ENCODE data around the gene SMNDC1.
"Not testable (repeated sequence)": the region's sequence is repeated elsewhere in the genome, so short reads cannot be mapped to it uniquely, and the experiment has no call there.

The SMNDC1 gene

DNA sequence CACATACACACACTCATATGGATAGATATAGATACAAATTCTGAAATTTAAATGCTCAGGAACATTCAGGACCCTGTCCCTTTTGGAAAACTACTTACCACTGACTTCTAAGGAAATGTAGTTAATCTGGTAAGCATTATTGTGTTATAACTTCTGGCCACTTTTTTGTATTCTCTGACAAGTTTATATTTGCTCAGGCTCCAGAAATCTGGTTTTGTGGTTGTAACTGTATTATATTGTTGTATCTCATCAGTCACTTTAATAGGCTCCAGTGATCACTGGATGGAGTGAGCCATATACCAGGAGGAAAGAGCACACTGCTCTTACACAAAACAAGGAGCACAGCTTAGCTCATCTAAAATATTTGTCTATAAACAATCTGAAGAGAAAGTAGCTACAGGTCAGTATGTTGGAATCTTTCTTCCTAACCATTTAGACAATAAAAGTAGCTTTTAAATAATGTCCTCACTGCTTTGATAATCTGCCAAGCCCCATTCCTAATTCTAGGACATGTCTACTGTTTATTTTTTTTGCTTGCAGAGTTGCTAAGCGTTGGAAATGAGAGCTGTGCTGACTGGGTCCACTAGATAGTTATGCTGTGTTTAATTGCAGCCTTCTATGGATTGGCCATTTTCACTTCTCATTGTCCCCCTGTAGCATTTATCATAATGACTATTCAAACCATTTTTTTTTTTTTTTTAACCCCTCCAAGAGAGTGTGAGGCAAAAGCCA, 43.8 kb downstream of the SMNDC1 start:
- no peaks in the 10 kb centered on the region for H3K27me3 ChIP-seq (ENCODE audit: control insufficient read depth, insufficient read depth, low read length)

DNA sequence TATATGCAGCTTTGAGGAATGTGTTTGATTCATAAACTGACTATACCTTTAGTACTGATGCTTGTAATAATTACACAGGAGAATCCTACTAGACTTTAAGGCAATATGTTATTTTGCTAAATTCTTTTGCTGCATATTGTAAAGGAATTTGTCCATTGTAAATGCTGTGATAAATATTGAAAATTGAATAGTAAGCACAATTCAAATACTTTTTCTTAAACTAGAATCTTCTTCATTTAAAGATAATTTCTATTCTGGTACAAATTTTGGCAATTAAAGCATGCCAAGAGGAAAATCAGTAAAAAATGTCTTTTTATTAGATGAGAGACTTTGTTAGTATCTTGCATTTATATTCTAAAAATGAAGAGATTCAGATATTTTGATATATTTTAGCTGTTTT, 45.4 kb downstream of the SMNDC1 start:
- Histone ChIP-seq H3K36me3 (ENCODE audit: control insufficient read depth, insufficient read depth, low read length) (no peaks in the 10 kb centered on the region), H3K27me3 (ENCODE audit: control insufficient read depth, insufficient read depth, low read length) (no peaks in the 10 kb centered on the region), H3K9me3 (ENCODE audit: control insufficient read depth, low read length) (no peaks in the 10 kb centered on the region), H3K4me1 (ENCODE audit: control insufficient read depth, insufficient read depth, low read length) (no peaks in the 10 kb centered on the region), H3K9ac (ENCODE audit: low read length) (no peak overlapping the region), H3K4me3 (ENCODE audit: low read length) (no peak overlapping the region)

More for the DNA sequence above, 43.8 kb downstream of the SMNDC1 start:
- Histone ChIP-seq H3K4me1 (ENCODE audit: control insufficient read depth, insufficient read depth, low read length) (no peaks in the 10 kb centered on the region), H3K4me3 (ENCODE audit: low read length) (no peak overlapping the region), H3K9me3 (ENCODE audit: control insufficient read depth, low read length) (no peaks in the 10 kb centered on the region), H3K9ac (ENCODE audit: low read length) (no peak overlapping the region), H3K36me3 (ENCODE audit: control insufficient read depth, insufficient read depth, low read length) (no peaks in the 10 kb centered on the region)

DNA sequence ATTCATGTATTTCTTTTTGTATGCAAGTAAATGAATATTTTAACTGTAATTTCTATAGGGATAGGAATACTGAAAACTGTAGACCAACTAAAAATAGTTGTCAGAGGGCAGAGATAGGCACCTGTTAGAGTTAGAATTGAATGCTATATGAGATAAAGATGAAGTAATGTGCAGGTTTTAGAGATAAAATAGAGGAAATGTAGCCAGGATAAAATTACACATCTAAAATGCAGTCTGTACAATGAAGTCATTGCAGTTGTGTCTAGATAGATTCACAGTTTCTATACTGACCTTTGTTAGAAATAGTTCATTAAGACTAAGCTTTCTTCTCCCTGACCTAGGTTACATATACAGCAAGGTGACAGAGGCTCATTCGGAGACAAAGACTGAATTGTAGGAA, 46.2 kb downstream of the SMNDC1 start:
- H3K4me3 ChIP-seq (ENCODE audit: low read length) = no peak overlapping the region
- no peaks in the 10 kb centered on the region for H3K36me3 ChIP-seq (ENCODE audit: control insufficient read depth, insufficient read depth, low read length)
- no peaks in the 10 kb centered on the region for H3K4me1 ChIP-seq (ENCODE audit: control insufficient read depth, insufficient read depth, low read length)
- H3K9ac ChIP-seq (ENCODE audit: low read length) = no peak overlapping the region
- H3K9me3 ChIP-seq (ENCODE audit: control insufficient read depth, low read length) = no peaks in the 10 kb centered on the region
- H3K27me3 ChIP-seq (ENCODE audit: control insufficient read depth, insufficient read depth, low read length) = no peaks in the 10 kb centered on the region

DNA sequence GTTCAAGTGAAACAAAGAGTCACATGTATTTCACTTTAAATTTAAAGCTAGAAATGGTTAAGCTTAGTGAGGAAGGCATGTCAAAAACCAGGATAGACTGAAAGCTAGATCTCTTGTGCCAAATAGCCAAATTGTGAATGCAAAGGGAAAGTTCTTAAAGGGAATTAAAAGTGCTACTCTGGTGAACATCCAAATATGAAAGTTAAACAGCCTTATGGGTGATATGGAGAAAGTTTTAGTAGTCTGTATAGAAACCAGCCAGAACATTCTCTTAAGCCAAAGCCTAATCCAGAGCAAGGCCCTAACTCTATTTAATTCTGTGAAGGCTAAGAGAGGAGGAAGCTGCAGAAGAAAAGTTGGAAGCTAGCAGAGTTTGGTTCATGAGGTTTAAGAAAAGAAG, 50.3 kb downstream of the SMNDC1 start:
- Histone ChIP-seq H3K9me3 (ENCODE audit: control insufficient read depth, low read length) (no peaks in the 10 kb centered on the region), H3K27me3 (ENCODE audit: control insufficient read depth, insufficient read depth, low read length) (no peaks in the 10 kb centered on the region), H3K4me1 (ENCODE audit: control insufficient read depth, insufficient read depth, low read length) (no peaks in the 10 kb centered on the region), H3K9ac (ENCODE audit: low read length) (no peak overlapping the region), H3K4me3 (ENCODE audit: low read length) (no peak overlapping the region), H3K36me3 (ENCODE audit: control insufficient read depth, insufficient read depth, low read length) (no peaks in the 10 kb centered on the region)

DNA sequence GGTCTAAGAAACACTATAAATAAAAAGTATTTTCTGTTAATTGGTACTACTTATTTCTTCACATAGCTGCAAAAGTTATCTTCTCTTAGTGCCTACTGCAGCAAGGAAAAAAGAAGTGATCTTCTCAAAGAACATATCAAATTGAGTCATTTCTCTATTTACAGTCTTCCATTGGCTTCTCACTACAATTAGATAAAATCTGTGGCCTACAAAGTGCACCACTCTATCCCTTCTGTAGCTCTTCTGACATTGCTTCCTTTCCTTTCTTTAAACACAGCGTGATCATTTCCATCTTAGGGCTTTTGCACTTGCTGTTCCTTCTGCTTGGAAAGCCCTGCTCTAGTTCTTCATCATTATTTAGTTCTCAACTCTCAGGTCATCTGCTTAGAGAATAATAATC, 52.6 kb downstream of the SMNDC1 start:
- Histone ChIP-seq H3K9me3 (ENCODE audit: control insufficient read depth, low read length) (no peaks in the 10 kb centered on the region), H3K4me3 (ENCODE audit: low read length) (no peak overlapping the region), H3K4me1 (ENCODE audit: control insufficient read depth, insufficient read depth, low read length) (no peaks in the 10 kb centered on the region), H3K9ac (ENCODE audit: low read length) (no peak overlapping the region), H3K36me3 (ENCODE audit: control insufficient read depth, insufficient read depth, low read length) (no peaks in the 10 kb centered on the region), H3K27me3 (ENCODE audit: control insufficient read depth, insufficient read depth, low read length) (no peaks in the 10 kb centered on the region)

DNA sequence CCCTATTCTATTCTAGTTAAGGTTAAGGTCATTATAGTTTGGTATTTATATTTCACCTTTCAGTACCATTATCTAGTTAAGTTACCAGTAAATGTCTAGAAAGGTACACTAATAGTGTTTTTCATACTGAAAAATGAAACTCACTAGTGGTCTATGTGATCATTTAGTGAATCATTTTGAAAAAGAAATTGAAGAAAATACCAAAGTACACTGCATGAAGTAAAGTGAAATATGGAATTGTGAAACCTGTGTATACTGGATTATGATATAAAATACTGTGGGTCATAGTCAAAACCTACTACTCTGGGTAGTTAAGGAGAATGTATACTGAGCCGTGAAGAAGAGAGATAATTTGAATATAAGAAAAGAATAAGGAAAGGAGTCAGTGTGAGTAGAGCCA, 53.3 kb downstream of the SMNDC1 start:
- H3K4me1 ChIP-seq (ENCODE audit: control insufficient read depth, insufficient read depth, low read length); H3K9ac ChIP-seq (ENCODE audit: low read length); H3K36me3 ChIP-seq (ENCODE audit: control insufficient read depth, insufficient read depth, low read length); H3K4me3 ChIP-seq (ENCODE audit: low read length); H3K27me3 ChIP-seq (ENCODE audit: control insufficient read depth, insufficient read depth, low read length); H3K9me3 ChIP-seq (ENCODE audit: control insufficient read depth, low read length): not testable (repeated sequence)

DNA sequence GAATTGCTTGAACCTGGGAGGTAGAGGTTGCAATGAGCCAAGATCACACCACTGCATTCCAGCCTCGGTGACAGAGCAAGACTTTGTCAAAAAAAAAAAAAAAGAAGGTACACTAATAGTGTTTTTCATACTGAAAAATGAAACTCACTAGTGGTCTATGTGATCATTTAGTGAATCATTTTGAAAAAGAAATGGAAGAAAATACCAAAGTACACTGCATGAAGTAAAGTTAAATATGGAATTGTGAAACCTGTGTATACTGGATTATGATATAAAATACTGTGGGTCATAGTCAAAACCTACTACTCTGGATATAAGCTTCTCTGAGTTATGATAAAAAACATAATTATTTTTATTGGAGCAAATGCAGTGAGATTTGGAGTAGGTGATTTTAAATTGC, 55.2 kb downstream of the SMNDC1 start:
- H3K4me3 ChIP-seq (ENCODE audit: low read length); H3K27me3 ChIP-seq (ENCODE audit: control insufficient read depth, insufficient read depth, low read length); H3K9ac ChIP-seq (ENCODE audit: low read length); H3K9me3 ChIP-seq (ENCODE audit: control insufficient read depth, low read length); H3K36me3 ChIP-seq (ENCODE audit: control insufficient read depth, insufficient read depth, low read length); H3K4me1 ChIP-seq (ENCODE audit: control insufficient read depth, insufficient read depth, low read length): not testable (repeated sequence)

DNA sequence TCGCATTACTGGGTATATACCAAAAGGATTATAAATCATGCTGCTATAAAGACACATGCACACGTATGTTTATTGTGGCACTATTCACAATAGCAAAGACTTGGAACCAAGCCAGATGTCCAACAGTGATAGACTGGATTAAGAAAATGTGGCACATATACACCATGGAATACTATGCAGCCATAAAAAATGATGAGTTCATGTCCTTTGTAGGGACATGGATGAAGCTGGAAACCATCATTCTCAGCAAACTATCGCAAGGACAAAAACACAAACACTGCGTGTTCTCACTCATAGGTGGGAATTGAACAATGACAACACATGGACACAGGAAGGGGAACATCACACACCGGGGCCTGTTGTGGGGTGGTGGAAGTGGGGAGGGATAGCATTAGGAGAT, 56.9 kb downstream of the SMNDC1 start:
- not testable (repeated sequence) for H3K4me3 ChIP-seq (ENCODE audit: low read length)

DNA sequence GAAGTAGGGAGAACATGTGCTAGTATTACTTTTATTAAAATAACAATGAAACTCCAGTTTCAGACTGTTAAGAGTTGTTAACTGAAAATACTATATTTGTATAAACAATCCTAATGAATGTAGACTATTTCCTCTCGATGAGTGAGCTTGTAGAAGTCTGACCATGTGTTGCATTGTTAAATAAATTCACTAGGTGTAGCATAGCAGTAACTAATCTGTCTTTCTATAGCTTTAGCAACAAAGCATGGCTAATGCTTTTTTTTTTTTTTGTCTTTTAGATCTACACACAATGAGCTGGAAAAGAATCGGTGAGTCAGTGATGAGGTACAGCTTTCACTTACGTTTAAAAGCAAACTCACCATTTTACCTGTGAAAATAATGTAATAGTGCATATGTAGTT, 60.2 kb downstream of the SMNDC1 start:
- no peaks in the 10 kb centered on the region for H3K4me1 ChIP-seq (ENCODE audit: control insufficient read depth, insufficient read depth, low read length)
- no peaks in the 10 kb centered on the region for H3K36me3 ChIP-seq (ENCODE audit: control insufficient read depth, insufficient read depth, low read length)
- H3K27me3 ChIP-seq (ENCODE audit: control insufficient read depth, insufficient read depth, low read length) = no peaks in the 10 kb centered on the region
- no peak overlapping the region for H3K9ac ChIP-seq (ENCODE audit: low read length)
- H3K4me3 ChIP-seq (ENCODE audit: low read length) = no peak overlapping the region
- no peaks in the 10 kb centered on the region for H3K9me3 ChIP-seq (ENCODE audit: control insufficient read depth, low read length)

More for the DNA sequence above, 56.9 kb downstream of the SMNDC1 start:
- H3K9me3 ChIP-seq (ENCODE audit: control insufficient read depth, low read length); H3K4me1 ChIP-seq (ENCODE audit: control insufficient read depth, insufficient read depth, low read length); H3K27me3 ChIP-seq (ENCODE audit: control insufficient read depth, insufficient read depth, low read length); H3K36me3 ChIP-seq (ENCODE audit: control insufficient read depth, insufficient read depth, low read length); H3K9ac ChIP-seq (ENCODE audit: low read length): not testable (repeated sequence)

DNA sequence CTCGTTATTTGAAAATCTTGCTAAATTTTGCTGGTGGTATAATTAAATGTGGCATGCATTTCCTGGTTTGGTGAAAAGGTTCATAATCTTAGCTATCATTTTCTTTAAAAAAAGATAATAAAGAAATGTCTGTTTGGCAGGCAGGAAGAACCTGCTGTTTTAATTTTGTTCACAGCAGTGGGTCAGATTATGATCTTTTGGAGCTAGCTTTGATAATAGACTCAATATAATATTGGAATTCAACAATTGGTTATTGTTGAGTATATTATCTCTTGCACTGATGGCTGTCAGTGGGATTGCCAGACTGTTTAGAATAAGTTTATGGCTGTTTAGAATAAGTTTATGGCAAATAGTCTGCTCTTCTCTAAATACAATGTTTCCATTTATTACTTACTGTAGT, 62.2 kb downstream of the SMNDC1 start:
- Histone ChIP-seq H3K9ac (ENCODE audit: low read length) (no peak overlapping the region), H3K36me3 (ENCODE audit: control insufficient read depth, insufficient read depth, low read length) (no peaks in the 10 kb centered on the region), H3K27me3 (ENCODE audit: control insufficient read depth, insufficient read depth, low read length) (no peaks in the 10 kb centered on the region), H3K4me3 (ENCODE audit: low read length) (no peak overlapping the region), H3K9me3 (ENCODE audit: control insufficient read depth, low read length) (no peaks in the 10 kb centered on the region), H3K4me1 (ENCODE audit: control insufficient read depth, insufficient read depth, low read length) (no peaks in the 10 kb centered on the region)

DNA sequence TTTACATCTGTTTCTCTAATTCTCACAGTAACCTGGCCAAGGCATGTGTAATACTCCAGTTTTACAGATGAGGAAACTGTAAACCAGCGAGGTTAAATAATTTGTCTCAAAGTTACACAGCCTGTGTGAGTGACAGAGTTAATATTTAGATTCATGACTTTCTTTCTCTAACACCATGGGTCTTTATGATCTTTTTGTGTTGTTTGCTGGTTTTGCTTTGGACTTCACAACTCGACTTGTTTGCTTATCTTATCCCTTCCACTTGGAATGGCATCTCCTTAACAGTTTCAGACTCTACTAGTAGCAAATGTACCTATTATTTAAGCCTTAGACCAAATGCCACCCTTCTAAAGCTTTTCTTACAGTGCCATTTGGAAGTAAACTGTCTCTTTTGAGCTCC, 62.9 kb downstream of the SMNDC1 start:
- Histone ChIP-seq H3K27me3 (ENCODE audit: control insufficient read depth, insufficient read depth, low read length) (no peaks in the 10 kb centered on the region), H3K4me3 (ENCODE audit: low read length) (no peak overlapping the region), H3K9me3 (ENCODE audit: control insufficient read depth, low read length) (no peaks in the 10 kb centered on the region), H3K4me1 (ENCODE audit: control insufficient read depth, insufficient read depth, low read length) (no peaks in the 10 kb centered on the region), H3K36me3 (ENCODE audit: control insufficient read depth, insufficient read depth, low read length) (no peaks in the 10 kb centered on the region), H3K9ac (ENCODE audit: low read length) (no peak overlapping the region)

DNA sequence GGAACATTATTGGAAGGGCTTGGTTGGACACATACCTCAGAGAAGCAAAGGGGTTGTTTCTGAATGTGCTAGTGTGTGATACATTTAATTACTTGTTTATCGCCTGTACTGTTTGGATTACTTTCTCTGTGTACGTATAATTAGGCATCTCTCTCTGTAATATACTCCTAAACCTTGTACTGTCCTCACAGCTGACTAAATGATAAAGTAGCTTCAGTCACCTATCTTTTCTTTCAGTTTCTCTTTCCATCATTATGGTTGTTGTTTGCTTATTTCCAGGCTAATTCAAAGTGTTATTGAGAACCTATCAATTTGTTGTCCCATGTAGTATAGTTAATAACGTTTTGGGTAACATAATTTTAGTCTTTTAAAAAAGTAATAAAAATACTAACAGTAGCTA, 63.3 kb downstream of the SMNDC1 start:
- Histone ChIP-seq H3K4me1 (ENCODE audit: control insufficient read depth, insufficient read depth, low read length) (no peaks in the 10 kb centered on the region), H3K4me3 (ENCODE audit: low read length) (no peak overlapping the region), H3K27me3 (ENCODE audit: control insufficient read depth, insufficient read depth, low read length) (no peaks in the 10 kb centered on the region), H3K9me3 (ENCODE audit: control insufficient read depth, low read length) (no peaks in the 10 kb centered on the region), H3K9ac (ENCODE audit: low read length) (no peak overlapping the region), H3K36me3 (ENCODE audit: control insufficient read depth, insufficient read depth, low read length) (no peaks in the 10 kb centered on the region)

Data from mucosa of stomach (tissue), 1 donor.